Gastroesophageal sphincter (tissue), 3 donors: ENCODE data around the gene AUNIP.

Experiments used
- EP300 ChIP-seq: sonication (generic); formaldehyde crosslinking; IDR thresholded peaks from one replicate; pipeline ENCODE4 v1.6.1; 2017; ENCODE audit warnings: antibody characterized with exemption, mild to moderate bottlenecking
- POLR2A ChIP-seq, 2 donors: fragments of 450-650 bp; IDR thresholded peaks; one replicate each; pipeline ENCODE4 v1.6.1; 2017; ENCODE audit warnings: antibody characterized with exemption in 2 of 2, mild to moderate bottlenecking in 2 of 2, moderate library complexity in 1 of 2
- TF ChIP-seq, protein P1 (sequence below), 4 experiments: fragments of 200-600 bp in 2 of 4; fragments of 450-650 bp in 2 of 4; sonication (generic) in 1 of 4; IDR thresholded peaks; one replicate each; pipeline ENCODE4 v1.5.1; 2017 to 2019; ENCODE audit warnings: antibody characterized with exemption in 4 of 4, mild to moderate bottlenecking in 2 of 4, moderate library complexity in 2 of 4

DNA sequence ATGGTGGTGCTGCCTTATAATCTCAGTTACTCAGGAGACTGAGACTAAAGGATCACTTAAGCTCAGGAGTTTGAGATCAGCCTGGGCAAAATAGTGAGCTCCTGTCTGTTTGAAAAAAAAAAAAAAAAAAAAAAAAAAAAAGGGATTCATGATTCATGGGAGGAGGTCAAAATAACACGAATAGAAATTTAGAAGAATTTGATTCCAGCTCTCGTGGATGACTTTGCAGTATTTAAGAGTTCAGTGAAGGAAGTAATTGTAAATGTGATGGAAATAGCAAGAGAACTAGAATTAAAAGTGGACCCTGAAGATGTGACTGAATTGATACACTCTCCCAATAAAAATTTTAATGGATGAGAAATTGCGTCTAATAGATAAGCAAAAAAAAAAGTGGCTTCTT, 15.8 kb downstream of the AUNIP start:
- TF ChIP-seq POLR2A (IDR thresholded peaks at IDR 0.05) = no peak
- TF ChIP-seq, protein P1, sequence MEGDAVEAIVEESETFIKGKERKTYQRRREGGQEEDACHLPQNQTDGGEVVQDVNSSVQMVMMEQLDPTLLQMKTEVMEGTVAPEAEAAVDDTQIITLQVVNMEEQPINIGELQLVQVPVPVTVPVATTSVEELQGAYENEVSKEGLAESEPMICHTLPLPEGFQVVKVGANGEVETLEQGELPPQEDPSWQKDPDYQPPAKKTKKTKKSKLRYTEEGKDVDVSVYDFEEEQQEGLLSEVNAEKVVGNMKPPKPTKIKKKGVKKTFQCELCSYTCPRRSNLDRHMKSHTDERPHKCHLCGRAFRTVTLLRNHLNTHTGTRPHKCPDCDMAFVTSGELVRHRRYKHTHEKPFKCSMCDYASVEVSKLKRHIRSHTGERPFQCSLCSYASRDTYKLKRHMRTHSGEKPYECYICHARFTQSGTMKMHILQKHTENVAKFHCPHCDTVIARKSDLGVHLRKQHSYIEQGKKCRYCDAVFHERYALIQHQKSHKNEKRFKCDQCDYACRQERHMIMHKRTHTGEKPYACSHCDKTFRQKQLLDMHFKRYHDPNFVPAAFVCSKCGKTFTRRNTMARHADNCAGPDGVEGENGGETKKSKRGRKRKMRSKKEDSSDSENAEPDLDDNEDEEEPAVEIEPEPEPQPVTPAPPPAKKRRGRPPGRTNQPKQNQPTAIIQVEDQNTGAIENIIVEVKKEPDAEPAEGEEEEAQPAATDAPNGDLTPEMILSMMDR (IDR thresholded peaks at IDR 0.05) = no peak
- no peak for TF ChIP-seq EP300
